Posterior vena cava (tissue), 2 donors: ENCODE results near the gene ACOXL. TPM values are rescaled to one million over a fixed set of nuclear protein-coding genes. Genes with fewer than 3 reads are reported as not detected.

Source experiments
- DNase-seq: peaks from one replicate; pipeline ENCODE4 v3.0.0-alpha.2; 2020; ENCODE audit warnings: low spot score
- intact Hi-C, 2 donors: fragments of 100-400 bp; cut with DNase I; formaldehyde crosslinking; loops; one replicate each; pipeline versions ENCODE4 v1.14.1 to v1.14.2; 2022 to 2023
- total RNA-seq, 2 donors: library from RNA; stranded (reverse); fragmentation: NEBNext Ultra II Directional; extraction: Animal tissue kit (Norgen Biotek cat#: 25700); gene quantifications; one replicate each; pipeline ENCODE4 v1.2.1, GENCODE V29; 2021
- donor health status: DM: yes; HTN: yes; CAD: no.
- donor health status: DM: yes; HTN: yes; CAD: no.

Gene ACOXL
- total RNA-seq, 2 donors from 2014 or later, result not detected

DNA sequence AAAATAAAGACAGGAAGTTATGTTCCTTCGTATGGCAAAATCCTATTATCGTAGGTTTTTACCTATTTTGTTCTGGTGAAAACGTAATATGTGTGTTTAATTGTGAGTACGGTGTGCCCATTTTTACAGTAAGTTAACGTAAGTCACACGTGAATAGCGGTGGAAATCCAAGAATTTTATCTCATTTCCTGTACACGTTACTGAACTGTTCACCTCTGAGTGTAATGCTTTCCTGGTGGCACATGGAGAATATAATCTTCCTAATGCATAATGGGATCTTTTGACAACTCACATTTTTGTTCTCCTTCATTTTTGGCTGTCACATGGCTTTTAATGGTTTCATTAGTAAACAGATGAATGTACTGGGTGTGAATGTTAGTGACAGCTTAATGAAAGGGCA lies 416.6 kb downstream of the ACOXL start:
- intact Hi-C loops, result no loop called here
- no peak for DNase-seq

DNA sequence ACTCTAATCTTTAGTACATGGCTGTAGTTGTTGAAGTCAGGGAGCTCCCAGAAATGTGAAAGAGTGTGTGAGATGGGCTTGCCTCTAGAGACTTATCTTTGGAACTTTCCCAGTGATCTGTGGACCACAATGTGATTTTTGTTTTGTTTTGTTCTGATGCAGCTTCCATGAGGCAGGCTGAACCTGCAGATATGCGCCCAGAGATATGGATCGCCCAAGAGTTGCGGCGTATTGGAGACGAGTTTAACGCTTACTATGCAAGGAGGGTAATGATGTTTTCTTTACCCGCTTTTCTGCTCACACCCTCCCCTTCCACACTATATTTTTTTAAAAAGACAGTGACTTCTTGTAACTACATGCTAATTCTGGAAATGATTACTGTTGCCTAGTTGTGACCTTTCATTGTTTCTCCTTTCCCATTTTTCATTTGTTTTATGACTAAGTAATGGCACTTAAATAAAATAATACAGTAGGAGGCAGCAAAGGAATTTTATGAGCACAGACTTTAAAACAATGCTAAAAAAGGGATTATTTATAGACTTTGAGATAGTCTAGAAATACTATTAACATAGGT lies 417.6 kb downstream of the ACOXL start:
- DNase-seq, result no peak
- intact Hi-C loops, result no loop called here

DNA sequence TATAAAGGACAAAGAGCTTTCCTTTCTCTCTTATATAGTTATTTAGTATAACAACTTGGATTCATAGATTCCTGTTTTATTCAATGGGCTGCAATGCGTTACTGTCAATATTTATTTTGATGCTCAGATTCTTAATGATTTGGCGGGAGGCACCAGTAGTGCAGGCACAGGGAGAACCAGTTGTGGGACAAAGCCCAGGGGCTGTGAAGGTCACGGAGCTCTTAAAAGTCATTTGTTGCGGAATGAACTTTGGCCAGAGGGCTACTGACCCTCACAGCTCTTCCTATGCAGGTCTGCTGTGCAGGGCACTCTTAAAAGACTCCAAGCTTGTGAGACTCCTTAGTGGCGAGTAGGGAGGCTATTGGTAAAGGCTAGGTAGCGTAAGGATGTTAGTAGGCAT lies 422.4 kb downstream of the ACOXL start:
- no peak for DNase-seq
- intact Hi-C loops, result no loop called here

DNA sequence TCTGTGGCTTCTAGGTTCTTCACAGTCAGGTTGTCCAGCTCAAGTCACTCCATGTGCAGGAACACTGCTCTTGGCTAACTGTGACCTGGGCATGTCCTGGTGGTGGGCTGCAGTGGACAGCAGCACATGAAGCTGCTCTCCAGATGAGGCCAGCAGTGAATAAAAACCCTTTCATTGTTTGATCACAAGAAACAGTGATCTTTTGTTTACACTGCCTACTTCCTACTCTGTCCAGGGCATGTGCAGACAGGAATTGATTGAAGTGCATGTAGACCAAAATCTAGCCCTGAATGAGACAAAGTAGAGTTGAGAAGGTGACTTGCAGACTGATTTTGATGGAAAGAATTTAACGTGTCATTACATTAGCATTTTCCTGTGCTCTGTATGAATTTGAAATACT lies 423.2 kb downstream of the ACOXL start:
- intact Hi-C loops, result no loop called here
- DNase-seq, result no peak

DNA sequence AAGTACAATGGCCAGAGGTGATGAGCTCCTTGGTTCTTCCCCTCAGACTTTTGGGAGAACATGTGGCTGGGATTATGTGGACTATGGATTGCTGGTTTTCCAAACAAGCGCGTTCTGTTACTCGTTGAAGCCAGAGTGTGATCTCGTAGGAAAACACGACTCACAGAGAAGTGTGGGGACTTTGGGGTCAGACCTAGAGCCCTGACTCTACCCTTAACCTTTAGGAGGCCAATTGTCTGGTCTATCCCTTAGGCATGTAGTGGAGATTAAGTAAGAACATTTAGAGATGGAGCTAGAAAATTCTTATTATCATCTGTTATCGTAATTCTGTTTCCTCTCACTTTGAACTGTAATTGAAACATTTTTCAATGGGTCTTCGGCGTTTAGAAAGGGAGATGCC lies 424.2 kb downstream of the ACOXL start:
- intact Hi-C loops, result no loop called here

DNA sequence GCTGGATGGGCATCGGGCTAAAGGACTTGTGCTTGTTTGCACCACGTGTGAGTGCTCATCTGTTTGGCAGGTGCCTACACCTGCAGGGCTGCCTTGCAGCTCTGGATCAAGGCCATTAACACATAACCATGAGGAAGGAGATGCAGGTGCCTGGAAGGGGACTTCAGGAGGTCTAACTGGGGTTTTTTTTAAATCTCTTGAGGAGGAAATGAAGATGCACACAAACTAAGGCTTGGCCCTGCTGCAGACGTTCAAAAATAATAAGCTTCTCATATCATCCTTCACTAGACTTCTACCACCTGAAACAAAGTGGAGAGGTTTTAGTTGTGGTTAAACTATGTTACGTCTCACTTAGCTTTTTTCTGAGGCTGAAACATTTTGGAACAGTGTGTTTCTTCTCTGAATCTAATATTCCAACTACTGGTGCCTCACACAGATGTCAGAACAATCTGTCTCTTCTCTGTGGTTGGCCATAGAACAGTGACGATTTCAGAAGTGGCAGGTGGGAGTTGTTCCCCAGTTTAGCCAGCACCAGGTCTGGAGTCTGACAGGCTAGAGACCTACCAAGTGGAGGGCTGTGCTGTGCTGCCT lies 424.8 kb downstream of the ACOXL start:
- no peak for DNase-seq
- intact Hi-C loops, result no loop called here

More for the DNA sequence above, 424.2 kb downstream of the ACOXL start:
- no peak for DNase-seq

DNA sequence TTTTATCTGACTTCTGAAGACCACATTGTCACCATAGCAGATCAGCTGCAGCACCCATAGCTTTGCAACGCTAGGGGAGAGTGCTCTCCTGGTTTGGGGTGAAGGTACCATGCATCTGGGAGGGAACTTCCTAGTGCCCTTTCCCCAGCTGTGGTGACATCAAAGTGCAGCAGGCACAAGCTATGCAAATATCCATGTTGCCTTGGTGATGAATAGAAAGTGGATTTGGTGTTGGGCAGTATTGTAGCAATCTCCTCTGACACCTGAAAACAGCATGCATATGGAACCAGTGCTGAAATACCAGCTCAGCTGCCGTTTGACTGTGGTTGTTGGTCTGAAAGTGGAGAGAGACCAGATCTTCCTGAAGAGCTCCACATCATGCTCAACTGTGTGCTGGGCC lies 425.4 kb downstream of the ACOXL start:
- intact Hi-C loops, result loop anchor here in 1 of 2 donors (2.0 kb wide), 1 partner anchor 15 kb away; no protein-coding TSS in a partner anchor
- DNase-seq, result no peak

DNA sequence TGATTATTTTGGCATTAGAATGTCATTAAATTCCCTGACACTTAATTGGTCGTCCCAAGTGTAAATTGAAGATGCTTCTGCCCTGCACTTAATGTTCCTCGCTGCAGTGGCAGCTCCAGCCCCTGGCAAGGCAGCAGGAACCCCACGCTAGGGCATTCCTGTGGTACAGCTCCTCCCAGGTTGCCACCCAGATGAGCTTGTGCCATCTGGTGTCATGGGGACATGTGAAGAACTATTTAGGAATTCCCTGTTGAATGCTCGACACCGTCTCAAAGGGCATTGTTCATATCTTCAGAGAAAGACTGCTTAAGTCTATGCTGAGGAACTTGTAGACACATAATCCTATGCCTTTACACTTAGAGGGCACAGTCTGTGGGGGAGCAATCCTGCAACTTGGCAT lies 427.3 kb downstream of the ACOXL start:
- intact Hi-C loops, result loop anchor here in 1 of 2 donors (2.0 kb wide), 1 partner anchor 17 kb away; no protein-coding TSS in a partner anchor
- no peak for DNase-seq

DNA sequence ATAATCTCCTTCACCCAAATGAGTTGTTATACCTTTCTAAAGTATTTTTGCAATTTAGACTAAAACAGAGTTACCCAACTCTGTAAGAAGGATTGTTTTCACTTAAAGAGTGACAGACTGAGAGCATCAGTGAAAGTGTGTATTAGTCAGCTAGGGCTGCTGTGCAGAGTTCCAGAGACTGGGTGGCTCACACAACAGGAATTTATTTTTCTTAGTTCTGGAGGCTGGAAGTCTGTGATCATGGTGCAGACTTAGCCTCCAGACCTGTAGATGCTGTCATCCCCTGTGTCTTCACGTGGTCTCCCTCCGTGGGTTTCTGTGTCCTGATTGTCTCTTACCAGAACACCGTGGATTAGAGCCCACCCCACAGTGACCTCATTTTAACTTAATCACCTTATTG lies 428.4 kb downstream of the ACOXL start:
- intact Hi-C loops, result no loop called here
- no peak for DNase-seq

DNA sequence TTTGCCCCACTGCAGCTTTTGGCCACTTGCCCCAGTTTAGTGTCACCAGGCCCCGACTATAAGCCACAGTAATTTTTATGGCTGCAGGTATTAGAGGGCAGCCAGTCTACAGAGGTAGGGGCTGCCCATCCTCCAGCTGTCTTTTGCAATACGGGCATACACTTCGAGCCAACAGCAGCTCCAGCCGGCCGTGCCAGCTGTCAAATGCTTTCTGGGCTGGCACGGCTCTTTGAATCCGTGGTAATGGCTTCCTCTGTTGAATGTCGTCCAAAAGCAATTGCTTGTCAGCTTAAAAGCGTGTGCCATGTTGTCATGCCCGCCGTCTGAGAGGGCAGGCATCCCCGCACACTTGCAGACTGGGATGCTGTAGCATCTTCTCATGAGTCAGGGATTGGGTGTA lies 429.6 kb downstream of the ACOXL start:
- no peak for DNase-seq
- intact Hi-C loops, result no loop called here

DNA sequence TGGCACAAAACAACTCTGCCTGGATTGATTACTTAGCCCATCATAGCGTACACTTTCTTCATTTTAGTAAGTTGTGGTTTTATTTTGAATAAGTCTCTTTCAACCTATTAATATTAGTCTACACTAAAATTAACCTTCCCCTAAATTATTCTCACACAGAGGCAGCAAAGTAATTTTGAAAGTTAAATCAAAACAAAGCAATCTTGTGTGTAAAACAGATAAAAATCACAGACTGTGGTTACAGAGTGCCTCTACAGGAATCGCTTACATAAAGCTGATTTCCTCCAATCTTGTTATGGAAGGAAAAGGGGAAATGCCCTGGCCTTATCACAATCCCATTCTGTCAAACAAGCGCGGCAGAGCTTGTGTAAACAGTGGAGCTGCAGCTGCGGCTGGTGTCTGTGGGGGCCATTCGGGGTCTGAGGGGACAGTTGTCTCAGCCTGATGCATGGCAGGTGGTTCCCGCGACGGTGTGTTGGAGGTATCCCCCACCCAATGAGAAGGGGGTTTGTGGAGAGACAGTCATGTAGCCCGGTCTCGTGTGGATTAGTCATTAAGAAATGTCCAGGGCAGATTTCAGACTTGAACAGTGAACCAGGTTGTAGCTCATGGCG lies 430.5 kb downstream of the ACOXL start:
- intact Hi-C loops, result no loop called here
- DNase-seq, result no peak

DNA sequence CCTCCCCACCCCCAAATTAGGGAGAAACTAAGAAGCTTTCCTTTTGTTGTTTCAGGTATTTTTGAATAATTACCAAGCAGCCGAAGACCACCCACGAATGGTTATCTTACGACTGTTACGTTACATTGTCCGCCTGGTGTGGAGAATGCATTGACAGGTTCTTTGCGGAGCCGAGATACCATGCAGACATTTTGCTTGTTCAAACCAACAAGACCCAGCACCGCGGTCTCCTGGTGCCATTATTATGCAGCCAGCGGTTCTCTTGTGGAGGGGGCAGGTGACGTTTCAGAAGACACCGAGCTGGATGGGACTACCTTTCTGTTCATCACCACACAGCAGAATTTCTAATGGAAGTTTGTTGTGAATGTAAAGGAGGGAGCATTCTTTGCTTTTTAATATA lies 431.7 kb downstream of the ACOXL start:
- DNase-seq, result no peak
- intact Hi-C loops, result no loop called here

DNA sequence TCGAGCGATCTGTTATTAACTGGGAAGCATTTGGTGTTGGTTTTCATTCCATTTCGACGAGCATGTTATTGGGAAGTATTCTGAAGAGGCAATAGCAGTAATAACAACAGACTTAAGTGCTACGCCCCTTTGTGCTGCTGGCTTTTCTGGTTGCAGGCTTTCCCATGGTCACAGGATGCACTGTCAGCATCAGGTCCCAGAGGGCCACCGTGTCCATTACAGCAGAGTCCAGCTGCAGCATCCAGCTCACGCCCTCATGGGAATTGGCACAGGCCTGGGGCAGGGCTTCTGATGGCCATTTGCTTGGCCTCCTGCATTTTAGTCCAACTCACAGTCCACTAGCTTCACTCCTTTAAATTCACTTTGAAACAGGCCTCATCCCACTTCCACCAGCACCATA lies 432.7 kb downstream of the ACOXL start:
- DNase-seq, result no peak
- intact Hi-C loops, result no loop called here

DNA sequence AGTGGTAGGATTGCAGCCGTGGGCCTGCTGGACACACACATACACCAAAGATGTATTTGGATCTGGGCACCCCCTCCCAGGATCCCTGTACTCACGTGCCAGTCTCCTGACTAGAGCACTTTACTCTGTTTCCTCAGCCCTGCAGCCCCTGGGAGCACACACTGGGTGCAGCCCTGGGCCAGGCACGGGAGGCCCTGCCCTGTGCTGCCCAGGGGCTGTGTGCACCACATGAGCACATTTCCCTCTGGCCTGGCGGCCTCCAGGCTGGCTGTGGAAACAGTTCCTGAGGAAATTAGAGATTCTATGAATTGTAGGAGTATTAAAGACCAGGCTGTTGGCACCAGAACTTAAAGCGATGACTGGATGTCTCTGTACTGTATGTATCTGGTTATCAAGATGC lies 433.7 kb downstream of the ACOXL start:
- no peak for DNase-seq
- intact Hi-C loops, result no loop called here

DNA sequence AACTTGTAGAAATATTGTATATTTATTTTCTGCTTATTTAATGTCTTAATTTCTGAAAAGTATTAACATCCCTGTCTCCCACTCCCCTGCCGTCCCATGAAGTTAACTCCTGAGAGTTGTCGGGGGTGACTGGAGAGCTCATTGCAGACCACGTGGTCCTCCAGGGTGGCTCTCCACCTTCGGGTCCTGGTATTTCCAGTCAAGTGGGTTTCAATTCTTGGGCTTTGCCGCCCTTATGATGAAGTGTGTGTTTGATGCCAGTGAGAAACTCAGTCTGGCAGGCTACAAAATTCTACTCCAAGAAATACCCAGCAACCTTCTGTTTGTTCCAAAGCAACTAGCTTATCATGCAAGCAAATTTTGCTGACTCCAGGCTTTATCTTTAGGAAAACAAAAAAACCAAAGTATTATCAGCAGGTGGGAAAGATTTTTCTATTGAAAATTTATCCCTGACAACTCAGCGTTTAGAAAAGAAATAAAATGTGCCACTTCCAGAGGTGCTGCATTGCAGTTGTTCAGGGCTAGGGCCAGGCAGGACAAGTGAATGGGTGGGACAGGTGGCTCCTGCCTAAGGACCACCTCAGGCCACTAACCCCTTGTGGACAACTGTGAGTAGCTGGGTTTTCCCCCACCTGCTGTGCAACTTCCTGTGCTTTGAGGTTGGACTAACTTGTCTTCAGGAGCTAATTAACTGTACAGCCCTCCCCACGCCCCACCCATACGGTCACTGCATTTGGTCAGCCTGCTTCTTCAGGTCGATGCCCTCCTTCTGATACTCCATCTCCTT lies 434.9 kb downstream of the ACOXL start:
- intact Hi-C loops, result no loop called here

DNA sequence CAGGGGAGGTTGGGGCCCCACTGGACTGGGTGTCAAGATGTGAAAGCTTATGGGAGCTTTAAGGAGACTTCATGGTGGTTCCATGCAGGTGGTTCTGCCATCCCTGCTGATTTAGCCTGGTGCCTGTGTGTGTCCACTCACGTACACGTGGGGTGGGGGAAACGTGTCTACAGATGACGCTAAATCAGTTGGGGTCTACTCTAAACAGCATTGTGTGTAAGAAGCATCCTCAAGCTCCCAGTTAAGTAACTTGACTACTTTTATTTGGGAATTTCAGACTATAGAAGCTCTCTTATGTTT lies 435.4 kb downstream of the ACOXL start:
- DNase-seq, result no peak
- intact Hi-C loops, result no loop called here

More for the DNA sequence above, 434.9 kb downstream of the ACOXL start:
- DNase-seq, result no peak

Other genes starting within 250 kb of the ACOXL start
- 10 to 100 TPM; 19.7 to 20.8 TPM for gene RGPD6, start 155.4 kb upstream of the ACOXL start, total RNA-seq
- gene BUB1, start 54.5 kb upstream of the ACOXL start, total RNA-seq, result 1 to 10 TPM in 1 of 2 donors, under 1 TPM in 1; 0.57 to 1.1 TPM